Thyroid gland (tissue), 4 donors: Measurements from ENCODE around the gene DHRS7B.

Source experiments
- CTCF ChIP-seq, 6 experiments: fragments of 200-600 bp in 3 of 6; fragments of 450-650 bp in 3 of 6; sonication (generic) in 3 of 6; IDR thresholded peaks; one replicate each; pipeline ENCODE4 v1.5.1; 2016 to 2019; ENCODE audit warnings: antibody characterized with exemption in 6 of 6, mild to moderate bottlenecking in 2 of 6, inconsistent platforms in 1 of 6, moderate library complexity in 1 of 6
- POLR2A ChIP-seq, 2 donors: fragments of 450-650 bp; IDR thresholded peaks; one replicate each; pipeline ENCODE4 v1.6.1; 2017; ENCODE audit warnings: antibody characterized with exemption in 2 of 2, mild to moderate bottlenecking in 2 of 2, moderate library complexity in 1 of 2

- TF ChIP-seq CTCF (IDR thresholded peaks at IDR 0.05) (no peak), POLR2A (IDR thresholded peaks at IDR 0.05) (no peak)
These were observed 72.5 kb downstream of the DHRS7B start for GRCh38 chr17:21199311-21199710.
